GM21619 (cell line): ENCODE results near the gene ANKZF1.
A peak's percentile ranks its signal among the peaks of the same experiment; 100 is the strongest.

Source experiments
- ATAC-seq: cut with Tn5 transposase; IDR thresholded peaks from one replicate; pipeline ENCODE4 v1.9.1; 2021; ENCODE audit not compliant: unreplicated experiment

Gene ANKZF1

DNA sequence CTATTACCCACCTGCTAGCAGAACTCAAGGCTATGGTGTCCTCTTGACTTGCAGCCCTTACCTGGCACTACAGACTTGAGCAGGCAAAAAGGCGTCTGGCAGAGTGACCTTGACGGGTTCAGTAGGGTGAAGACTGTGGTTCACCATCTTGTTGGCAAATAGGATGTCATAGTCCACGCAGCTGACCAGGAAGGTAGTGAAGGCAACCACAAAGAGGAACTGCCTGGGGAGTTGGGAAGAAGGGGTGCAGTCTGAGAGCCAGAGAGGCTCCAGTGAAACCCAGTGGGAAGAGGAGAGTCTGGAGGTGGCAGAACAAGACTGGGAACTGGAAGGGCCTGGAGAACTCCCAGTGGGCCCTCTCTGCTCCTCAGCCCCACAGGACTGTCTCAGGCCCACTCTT, 4.3 kb upstream of the ANKZF1 start:
- ATAC-seq, result no peak

DNA sequence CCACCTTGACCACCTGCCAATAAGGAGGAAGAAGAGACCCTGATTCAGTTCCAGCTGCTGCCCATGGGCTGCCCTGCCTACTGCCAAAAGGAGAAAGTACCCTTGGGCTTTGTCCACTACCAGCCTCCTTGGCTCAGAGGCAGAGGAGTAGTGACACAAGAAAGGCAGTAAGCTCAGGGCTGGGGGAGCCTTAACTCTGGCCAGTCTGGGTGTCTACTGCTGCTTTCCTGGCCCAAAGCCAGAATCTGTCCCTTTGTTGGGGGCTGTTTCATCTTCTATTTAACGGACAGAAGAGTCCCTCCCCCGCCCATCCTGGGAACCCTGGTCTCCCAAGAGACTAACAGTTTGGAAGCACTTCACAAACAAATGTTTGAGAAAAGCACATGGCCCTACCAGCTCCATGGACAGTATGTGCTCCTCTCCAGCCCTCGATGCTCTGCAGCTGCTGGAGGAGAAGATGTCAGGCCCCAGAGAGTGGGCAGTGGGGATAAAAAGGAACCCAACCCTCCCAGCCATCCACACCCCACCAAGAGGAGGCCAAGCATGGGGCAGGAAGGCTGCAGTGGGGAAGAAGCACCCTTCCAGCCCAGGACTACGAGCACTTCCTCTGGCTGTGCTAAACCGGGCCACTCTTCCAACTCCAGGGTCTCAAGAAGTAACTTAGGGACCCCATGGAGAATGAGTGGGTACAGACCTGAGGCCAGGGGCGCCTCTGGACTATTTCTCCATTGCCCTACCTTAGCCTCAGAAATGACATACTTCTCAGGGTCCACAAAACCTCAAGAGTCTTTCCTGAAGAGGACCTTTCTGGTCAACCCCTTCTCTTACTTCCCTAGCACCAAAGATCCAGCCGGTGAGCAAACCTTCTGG, 1.3 kb upstream of the ANKZF1 start:
- no peak for ATAC-seq

DNA sequence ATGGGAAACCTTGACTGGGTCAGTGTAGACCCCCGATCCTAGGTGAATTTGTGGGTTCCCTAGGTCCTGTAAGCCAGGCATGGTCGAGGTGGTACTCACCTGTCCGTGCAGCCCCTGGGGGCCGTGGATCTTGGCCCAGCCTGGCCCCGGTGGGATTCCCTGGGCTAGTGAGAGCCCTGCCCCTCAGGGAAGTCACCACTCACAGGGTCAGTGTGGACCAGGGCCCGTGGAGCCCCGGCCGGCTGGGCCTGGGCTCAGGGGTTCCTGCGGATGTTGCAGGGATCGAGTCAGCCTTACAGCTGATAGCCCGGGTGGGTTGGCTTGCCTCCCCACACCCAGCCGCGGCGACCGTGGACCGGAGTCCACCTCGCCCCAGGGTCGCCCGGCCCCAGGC, 698 bp upstream of the ANKZF1 start:
- no peak for ATAC-seq

DNA sequence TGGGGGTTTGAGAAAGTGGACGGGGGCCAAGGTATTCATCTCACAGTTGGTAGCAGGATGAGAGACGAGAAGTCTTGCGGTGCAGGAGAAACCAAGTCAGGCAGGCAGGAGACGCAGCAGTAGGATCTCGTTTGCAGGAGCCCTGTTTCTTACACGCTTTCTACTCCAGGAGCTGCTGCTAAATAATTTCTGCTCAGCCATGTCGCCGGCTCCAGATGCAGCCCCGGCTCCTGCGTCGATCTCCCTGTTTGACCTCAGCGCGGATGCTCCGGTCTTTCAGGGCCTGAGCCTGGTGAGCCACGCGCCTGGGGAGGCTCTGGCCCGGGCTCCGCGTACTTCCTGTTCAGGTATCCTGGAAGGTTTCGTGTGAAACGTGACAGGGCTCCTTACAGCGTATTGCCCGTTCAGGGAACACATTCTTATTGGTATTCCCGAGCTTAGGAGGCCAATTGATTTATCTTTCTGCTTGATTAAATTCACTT, 494 bp downstream of the ANKZF1 start:
- ATAC-seq, result no peak

DNA sequence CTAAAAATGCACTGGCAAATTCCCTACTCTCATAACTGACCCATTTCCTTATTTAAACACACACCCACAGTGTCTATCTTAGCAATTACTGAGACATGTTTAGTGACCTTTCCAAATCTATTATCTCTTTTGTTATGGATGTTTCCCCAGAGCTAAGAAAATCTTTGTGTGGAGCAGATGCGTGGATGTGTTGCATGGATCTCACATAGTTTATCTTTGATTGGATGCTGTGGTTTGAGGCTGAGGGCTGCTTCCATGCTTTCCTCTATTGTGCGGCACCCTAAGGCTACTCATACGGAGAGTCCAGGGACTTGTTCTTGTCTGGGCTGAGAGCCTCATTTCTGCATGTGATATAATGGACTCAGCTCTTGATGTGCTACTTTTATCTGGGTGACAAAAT, 4.7 kb downstream of the ANKZF1 start:
- no peak for ATAC-seq

DNA sequence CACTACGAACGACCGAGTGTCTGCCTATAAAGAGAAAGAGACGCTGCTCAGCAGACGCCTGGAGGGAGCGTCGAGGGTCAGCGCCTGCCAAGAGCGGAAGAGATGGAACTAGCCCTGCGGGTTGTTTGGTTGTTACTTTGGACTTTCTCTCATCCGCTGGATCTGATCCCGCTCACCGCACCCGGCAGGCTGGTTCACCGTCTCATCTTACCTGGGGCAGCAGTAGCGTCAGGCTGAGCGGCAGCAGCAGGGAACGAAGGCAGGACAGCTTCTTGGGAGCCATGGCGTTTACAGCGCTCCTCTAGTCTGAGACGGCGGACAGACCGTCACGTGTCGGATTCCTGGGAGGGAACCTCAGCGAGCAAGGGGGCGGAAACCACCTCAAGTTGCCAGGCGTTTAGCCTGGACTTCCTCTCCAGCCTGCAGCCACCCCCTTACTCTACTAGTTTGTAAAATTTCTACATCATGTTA, 13.7 kb downstream of the ANKZF1 start:
- no peak for ATAC-seq

DNA sequence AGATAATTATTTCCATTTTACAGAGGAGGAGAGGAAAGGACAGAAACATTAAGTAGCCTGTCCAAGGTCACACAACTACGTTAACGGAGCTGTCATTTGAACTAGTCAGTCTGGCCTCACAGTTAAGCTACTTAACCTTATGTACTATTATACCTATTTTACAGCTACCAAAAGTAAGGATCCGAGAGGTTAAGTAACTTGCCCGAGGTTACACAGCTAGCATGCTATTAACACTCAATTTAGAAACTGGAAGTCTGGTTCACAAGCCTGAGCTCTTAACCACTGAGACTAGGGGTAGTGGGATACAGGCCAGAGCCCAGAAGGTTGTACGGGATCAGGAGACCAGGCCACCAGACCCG, 15.2 kb downstream of the ANKZF1 start:
- ATAC-seq, result no peak

DNA sequence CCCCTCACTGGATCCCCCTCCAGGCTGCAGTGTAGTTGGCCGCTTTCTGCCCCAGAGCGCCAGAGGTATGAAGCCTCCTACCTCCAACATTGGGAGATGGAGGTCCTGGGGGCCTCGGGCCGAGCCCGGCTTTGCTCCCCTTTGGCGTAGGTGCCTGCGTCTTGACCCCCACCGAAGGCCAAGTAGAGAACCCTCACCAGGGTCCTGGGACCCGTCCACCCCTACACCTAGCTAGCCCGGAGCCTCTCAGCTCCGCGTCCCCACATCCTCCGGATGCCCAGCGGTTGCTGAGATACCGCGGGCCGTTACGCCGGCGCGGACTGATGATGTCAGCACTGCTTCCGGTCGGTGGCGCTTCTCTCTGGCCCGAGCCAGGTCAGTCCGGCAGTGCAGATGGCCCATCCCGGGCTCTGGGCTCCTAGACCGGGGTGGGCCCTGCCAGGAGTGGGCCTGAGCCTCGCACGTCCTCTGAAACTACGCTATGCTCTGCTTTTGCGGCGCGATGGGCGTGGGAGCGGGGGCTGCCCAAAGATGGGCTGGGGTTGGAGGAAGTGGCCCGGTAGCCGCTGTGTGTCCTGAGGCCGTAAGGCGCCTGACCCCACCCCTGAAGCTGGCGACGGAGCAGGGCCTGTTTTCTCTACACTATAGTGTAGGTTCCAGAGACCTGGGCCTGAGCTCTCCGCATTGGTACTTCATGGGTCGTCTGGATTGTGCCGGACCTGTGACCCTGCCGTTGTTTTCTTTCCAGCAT, 15.7 kb downstream of the ANKZF1 start, which contains the start of the genes GLB1L and STK16:
Gene GLB1L, minus strand, starts transcription at position 297 of the 751 bp plus-strand sequence. CDS start 1,871 bp downstream, outside the sequence.
Gene STK16, plus strand, starts transcription at position 332 of the 751 bp plus-strand sequence. CDS start 521 bp downstream, outside the sequence.
- ATAC-seq, result peak; percentile 58

DNA sequence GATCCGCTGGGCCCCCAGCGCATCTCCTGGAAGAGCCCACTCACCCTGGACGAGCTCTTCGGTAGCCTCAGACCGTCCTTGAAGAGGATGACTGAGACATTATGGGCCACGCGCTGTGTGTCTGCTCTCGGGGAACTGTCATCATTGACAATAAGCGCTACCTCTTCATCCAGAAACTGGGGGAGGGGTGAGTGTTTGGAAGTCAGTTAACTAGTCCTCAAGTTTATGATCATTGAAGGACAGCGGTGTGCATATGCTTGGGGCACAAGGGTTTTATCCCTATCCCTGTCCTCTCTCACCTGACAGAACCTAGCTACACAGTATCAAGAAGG, 16.3 kb downstream of the ANKZF1 start:
- no peak for ATAC-seq

DNA sequence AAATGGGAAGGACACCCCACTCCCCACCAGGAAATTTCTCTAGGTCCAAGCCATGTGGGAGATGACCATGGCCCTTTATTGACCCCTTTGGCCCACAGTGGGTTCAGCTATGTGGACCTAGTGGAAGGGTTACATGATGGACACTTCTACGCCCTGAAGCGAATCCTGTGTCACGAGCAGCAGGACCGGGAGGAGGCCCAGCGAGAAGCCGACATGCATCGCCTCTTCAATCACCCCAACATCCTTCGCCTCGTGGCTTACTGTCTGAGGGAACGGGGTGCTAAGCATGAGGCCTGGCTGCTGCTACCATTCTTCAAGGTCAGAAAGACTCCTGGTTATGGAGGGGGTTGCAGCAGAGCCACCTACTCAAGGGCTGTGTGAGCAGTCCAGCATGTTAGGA, 17.0 kb downstream of the ANKZF1 start:
- no peak for ATAC-seq

DNA sequence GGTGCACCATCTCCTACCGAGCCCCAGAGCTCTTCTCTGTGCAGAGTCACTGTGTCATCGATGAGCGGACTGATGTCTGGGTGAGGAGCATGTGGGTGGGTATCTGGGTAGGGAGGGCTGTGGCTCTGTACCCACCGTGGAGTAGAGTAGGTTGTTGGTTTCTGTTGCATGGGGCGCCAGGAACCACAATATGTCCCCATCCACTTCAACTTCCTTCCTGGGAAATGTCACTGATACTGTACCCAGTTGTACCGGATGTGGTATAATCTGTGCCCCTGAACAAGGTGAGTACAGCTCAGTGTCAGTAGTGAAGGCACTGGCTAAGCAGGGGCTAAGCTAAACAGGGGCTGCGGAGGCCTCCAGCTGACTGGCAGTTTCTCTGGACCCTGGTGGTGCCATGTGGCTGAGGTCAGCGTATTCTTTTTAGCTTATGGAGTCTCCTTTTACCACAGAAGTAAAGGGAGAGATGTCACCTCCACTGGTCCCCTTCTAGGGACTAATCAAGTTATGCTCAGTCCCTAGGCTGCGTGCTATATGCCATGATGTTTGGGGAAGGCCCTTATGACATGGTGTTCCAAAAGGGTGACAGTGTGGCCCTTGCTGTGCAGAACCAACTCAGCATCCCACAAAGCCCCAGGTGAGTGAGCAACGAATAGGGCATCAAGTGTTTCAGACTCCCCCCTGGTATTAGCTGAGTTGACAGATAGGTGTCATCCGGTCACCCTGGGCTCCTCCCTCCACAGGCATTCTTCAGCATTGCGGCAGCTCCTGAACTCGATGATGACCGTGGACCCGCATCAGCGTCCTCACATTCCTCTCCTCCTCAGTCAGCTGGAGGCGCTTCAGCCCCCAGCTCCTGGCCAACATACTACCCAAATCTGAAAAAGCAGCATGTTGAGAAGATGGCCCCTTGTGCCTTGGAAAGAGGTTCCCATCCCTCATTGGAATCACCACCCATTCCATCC, 18.4 kb downstream of the ANKZF1 start:
- ATAC-seq, result no peak

DNA sequence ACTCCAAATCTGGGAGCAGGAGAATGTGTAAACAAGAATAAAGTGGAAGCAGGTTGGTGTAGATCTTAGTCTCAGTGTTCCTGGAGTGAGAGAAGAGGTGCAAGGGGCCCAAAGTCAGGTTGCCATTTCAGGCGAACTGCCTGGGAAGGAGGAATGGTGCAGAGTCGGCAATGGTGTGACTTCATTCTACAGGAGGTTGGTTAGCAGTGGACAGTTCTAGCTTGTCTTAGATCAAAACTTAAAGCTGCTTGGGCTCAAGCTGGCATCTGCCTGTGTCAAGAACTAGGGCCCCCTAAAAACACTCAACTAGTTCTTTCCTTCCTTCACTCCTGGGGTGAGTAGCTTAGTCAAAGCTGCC, 19.2 kb downstream of the ANKZF1 start:
- ATAC-seq, result no peak

DNA sequence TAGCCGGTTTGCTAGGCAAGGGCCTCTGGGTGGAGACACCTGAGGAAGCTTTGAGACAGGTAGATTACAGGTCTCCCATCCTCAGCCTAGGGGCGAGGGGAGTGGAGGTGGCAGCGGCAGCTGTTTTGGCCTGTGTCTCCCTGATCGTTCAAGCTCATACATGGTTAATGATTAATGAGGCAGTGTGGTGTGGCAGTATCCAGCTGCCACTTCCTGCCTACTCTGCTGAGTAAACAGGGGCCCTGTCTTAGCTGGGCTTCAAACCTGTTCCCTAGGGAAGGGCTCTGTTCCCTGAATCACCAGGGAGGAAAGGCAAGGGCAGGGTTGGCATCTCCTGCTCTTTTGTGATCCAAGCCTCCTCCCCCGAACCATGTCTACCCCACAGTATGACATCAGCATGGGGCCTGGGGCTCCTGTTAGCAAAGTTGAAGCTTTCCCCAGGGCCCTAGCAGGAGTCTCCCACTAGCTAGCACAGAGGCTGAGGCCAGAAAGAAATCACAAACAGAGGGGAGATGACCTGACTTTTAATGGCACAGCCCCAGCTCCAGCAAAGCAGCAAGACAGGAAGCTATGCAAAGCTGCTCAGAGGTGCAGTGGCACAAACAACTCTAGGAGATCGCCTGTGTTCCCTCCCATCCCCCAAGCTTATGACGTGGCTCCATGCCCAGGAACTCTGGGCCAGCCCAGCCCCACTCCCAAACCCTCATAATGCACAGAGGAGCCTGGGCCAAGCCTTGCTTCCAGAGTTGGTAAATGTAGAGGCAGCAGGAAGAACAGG, 19.8 kb downstream of the ANKZF1 start:
- peak; percentile 42 for ATAC-seq

DNA sequence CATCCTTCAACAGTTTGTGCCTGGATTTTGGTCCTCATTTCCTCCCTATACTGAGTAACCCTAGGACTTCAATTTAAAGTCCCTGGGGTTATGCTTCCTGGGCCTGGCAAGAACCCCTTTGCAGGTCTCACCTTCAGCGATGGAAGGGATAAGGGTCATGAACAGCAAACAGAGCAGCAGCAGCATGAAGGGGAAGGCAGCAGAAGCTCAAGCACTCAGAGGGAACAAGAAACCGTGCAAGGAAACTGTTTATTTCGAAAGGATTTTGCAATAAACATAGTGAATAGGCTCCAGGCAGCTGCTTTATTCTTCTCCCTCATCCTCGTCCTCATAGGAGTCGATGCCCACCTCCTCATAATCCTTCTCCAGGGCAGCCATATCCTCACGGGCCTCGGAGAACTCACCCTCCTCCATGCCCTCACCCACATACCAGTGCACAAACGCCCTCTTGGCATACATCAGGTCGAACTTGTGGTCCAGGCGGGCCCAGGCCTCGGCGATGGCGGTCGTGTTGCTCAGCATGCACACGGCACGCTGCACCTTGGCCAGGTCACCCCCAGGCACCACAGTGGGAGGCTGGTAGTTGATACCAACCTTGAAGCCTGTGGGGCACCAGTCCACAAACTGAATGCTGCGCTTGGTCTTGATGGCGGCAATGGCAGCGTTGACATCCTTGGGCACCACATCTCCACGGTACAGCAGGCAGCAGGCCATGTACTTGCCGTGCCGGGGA, 20.6 kb downstream of the ANKZF1 start:
- no peak for ATAC-seq

DNA sequence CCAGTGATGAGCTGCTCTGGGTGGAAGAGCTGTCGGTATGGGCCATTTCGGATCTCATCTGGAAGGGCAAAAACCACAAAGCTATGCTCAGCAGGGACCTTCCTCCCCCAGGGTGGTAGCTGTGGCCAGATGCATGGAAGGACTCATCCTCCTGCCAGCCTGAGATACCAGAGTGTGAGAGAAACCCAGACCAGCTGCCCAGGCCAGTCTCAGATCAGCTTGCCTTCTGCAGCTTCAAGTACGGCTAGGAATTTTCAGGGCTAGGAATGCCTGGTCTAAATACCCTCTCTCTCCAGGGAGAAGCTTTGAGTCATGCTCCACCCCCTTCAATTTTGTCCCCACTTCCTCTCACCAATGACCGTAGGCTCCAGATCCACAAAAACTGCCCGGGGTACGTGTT, 22.1 kb downstream of the ANKZF1 start:
- ATAC-seq, result no peak

DNA sequence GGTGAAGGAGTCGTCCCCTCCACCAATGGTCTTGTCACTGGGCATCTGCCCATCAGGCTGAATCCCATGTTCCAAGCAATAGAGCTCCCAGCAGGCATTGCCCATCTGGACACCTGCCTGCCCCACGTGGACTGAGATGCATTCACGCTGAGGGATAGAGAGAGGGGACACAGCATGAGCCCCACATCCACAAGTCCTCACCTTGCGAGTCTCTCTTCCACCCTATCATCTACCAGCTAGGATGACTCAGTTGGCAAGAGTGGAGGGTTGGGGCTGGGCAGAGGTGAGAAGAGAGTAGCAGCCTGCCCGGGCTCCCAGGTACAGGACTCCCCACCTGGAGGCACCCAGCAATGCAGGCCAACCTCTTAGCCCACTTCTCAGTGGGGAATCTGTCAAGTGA, 22.5 kb downstream of the ANKZF1 start:
- no peak for ATAC-seq

DNA sequence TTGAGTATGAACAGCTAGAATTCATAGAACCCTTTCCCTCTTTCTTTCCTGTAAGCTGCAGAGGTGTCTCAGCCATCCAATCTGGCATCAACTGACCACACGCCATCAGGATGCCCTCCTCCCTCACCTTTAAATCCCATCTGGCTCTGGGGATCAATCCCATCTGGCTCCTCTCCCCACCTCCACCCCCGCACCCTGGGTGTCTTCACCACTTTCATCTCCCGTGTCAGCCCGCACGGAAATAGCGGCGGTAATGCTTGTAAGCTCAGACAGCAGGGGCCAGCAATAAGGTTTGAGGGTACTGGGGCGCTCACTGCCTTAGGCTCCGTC, 22.9 kb downstream of the ANKZF1 start:
- ATAC-seq, result no peak

DNA sequence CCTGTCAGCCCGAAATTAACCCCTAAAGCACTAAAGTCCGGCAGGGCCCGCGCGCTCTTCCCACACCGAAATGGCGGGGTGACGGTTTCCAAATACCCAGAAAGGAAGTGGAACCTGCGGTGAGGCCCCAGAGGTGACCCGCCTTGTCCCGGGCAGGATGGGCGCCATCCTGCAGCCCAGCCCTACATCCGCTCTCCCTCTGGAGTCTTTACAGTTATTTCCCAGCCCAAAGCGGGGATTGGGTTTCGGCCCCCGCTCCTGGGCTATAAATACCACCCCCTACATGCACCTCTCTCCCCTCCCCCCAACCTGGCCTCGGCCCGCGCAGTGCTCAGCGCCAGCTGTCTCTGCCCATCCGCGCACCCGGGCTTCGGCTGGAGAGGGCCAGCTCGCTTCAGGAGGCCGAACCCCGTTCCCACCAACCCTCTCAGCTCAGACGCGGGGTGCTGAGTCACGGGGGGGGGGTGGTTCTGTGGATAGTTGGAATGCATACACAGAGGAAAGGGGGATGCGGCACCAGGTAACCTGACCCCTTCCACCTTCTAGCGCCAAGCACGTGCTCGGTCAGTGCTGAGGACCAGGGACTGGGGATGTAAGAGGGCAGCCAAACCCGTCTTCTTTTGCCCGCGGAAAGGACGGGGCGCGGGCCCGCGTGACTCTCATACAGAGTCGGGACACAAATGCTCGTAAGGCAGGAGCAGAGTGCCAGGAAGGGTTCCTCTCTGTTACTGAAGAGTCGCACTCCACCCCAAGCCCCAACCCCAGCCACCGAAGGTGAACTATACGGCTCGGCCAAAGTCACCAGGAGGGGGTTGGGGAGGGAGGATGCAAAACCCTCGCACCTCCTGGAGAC, 23.5 kb downstream of the ANKZF1 start, which contains the start of gene TUBA4B:
Gene TUBA4B, plus strand, starts transcription at position 344 of the 853 bp plus-strand sequence. Its CDS starts 165 bp downstream, at position 509.
- ATAC-seq, result no peak
